B cell (primary cell): Measurements from ENCODE around the gene JKAMP.

Source experiments
- EZH2 ChIP-seq: IDR thresholded peaks from 2 replicates; pipeline ENCODE4 v1.6.1; 2012; ENCODE audit warnings: borderline replicate concordance, low read depth, mild to moderate bottlenecking, moderate library complexity, low read length; ENCODE audit not compliant: insufficient read depth, poor library complexity, severe bottlenecking
- TF ChIP-seq, protein P1 (sequence below): fragments of 200-600 bp; IDR thresholded peaks from one replicate; pipeline ENCODE4 v1.8.0; 2022; ENCODE audit warnings: antibody characterized with exemption, mild to moderate bottlenecking

DNA sequence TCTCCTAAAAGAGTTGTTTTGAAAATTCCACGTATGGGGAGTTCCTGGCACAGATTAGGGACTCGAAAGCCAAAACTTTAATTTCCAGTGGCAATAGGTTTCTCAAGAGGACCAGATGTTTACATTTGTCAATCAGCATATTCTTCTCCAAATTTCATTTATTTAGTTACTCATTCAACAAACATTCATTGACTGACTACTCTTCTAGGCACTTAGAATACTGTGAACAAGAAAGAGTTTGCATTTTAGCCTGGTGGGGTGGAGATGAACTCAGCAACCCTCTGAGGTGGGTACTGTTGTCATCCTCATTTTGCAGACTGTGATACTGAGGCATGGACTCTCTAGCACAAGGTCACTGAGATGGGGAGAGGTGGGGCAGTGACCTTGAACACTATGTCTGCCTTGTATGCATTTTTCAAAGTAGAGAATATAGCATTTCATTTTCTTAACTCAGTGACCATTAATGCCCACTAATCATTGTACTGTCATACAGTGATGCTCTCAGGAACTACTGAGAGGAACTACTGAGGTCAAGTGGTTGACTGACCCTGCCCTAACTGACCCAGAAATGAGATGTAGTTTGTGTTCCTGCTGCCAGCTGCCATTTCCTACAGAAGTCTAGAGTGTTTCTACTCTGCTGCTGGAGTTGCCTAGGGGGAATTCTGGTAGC lies 2.3 kb upstream of the JKAMP start:
- TF ChIP-seq, protein P1, sequence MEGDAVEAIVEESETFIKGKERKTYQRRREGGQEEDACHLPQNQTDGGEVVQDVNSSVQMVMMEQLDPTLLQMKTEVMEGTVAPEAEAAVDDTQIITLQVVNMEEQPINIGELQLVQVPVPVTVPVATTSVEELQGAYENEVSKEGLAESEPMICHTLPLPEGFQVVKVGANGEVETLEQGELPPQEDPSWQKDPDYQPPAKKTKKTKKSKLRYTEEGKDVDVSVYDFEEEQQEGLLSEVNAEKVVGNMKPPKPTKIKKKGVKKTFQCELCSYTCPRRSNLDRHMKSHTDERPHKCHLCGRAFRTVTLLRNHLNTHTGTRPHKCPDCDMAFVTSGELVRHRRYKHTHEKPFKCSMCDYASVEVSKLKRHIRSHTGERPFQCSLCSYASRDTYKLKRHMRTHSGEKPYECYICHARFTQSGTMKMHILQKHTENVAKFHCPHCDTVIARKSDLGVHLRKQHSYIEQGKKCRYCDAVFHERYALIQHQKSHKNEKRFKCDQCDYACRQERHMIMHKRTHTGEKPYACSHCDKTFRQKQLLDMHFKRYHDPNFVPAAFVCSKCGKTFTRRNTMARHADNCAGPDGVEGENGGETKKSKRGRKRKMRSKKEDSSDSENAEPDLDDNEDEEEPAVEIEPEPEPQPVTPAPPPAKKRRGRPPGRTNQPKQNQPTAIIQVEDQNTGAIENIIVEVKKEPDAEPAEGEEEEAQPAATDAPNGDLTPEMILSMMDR: no peak
- no peak for TF ChIP-seq EZH2
